ENCODE measurements around the gene ARF5.
A peak's percentile ranks its signal among the peaks of the same experiment; 100 is the strongest.

Gene ARF5

DNA sequence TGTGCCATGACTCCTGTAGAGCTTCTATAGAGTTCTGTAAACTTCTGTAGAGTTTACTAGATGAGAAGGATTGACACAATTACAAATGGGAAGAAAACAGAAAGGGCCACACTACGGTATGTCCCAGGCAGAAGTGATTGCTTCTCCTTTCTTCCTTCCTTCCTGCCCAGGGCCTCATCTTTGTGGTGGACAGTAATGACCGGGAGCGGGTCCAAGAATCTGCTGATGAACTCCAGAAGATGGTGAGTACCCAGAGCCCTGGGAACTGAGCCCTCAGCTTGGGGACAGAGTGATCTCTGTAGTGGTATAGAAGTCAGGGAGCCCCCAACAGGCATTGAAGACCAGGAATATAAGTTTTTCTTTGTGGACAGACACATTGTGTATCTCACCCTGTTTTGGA, 1.7 kb downstream of the ARF5 start:
- no peak for DNase-seq

DNA sequence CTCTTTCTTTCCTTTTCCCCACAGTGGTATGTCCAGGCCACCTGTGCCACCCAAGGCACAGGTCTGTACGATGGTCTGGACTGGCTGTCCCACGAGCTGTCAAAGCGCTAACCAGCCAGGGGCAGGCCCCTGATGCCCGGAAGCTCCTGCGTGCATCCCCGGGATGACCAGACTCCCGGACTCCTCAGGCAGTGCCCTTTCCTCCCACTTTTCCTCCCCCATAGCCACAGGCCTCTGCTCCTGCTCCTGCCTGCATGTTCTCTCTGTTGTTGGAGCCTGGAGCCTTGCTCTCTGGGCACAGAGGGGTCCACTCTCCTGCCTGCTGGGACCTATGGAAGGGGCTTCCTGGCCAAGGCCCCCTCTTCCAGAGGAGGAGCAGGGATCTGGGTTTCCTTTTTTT, 3.0 kb downstream of the ARF5 start:
- no peak for DNase-seq

DNA sequence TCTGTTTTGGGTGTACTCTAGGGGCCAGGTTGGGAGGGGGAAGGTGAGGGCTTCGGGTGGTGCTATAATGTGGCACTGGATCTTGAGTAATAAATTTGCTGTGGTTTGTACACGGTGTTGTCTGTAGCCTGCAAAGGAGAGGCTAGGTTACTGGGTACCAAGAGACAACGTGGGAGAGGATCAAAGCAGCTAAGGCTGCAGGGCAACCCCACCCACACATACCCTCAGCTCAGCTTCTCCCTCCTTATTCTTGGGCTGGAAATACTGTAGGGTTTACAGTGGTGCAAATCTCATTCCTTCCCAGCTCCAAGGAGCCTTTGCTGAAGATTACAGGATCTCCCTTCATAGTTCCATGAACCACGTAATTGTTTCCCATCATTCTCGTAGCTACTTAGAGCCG, 3.4 kb downstream of the ARF5 start:
- no peak for DNase-seq

DNA sequence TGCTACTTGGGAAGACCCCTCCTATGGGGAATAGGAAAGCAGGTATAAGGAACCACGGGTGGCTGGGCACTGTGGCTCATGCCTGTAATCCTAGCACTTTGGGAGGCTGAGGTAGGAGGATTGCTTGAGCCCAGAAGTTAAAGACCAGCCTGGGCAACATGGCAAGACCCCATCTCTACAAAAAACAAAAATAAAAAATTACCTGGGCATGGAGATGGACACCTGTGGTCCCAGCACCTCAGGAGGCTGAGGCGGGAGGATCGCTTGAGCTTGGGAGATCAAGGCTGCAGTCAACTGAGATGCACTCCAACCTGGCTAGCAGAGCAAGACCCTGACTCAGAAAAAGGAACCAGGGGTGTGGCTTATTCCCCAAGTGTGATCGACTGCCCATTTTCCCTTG, 4.3 kb downstream of the ARF5 start:
- DNase-seq: no peak

DNA sequence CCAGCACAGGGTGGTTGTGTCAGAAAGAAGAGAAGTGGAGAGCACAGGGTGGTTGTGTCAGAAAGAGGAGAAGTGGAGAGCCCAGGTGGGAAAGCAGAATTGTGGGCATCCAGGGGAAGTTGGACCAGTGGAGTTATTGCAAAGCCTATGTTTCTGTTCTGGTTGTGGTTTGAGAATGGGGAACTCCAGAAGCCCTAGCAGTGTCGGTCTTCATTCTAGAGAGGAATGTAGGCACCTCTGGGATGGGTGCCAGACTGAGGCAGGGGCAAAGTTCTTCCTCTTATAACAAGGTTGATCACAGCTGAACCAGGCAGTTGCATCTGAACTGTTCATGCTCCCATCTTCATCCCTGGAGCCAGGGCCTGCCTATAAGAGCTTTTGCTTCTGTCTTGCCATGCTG, 6.3 kb downstream of the ARF5 start:
- no peak for DNase-seq

DNA sequence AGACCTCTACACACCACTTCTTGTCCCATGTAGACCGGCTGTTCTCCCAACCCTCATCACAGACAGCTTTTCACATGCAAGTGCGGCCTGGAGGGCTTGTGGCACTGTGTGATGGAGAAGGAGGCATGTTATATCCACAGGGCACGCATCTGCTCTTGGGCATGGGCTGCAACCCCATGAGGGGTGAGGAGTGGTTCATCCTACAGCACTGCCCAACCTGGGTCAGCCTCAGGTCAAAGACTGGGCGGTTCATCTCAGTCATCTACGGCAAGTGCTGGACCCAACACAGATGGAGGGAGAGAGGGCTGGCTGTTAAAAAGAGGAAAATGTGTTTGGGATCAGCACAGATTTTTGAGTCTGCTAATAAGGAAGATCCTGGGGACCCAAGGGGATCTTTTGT, 7.5 kb downstream of the ARF5 start:
- DNase-seq: no peak

DNA sequence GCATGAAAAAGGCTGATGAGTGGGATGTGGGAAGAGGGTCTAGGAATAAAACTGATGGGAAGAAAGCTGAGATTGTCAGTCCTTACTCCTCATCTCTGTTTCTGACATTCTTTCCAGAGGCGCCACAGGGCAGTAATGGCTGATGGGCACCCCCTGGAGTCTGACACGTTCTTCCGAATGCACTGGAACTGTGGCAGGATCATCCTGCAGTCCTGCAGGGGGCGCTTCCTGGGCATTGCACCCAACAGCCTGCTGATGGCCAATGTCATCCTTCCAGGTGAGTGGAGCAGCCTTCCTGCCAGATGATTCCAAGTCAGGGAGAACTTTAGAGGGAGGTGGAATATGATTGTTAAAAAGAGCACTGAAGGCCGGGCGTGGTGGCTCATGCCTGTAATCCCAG, 10.1 kb downstream of the ARF5 start:
- DNase-seq: no peak

DNA sequence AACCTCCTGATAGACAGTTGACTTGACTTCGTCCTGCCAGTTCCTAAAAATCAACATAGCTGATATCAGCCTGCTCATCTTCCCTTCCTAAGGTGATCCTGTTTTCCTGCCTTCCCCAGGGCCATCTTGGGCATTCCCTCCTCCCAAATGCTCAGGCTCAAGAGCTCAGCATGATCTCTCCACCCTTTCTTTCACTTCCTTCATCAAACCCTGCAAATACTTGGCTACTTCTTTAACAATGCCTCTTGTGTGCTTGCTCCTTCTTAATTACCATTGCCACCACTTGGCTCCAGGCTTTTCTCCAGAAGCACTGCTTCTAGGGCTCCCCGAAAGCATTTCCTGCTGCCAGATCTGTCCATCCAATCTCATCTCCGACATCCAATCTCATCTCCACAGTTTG, 12.7 kb downstream of the ARF5 start:
- no peak for DNase-seq

DNA sequence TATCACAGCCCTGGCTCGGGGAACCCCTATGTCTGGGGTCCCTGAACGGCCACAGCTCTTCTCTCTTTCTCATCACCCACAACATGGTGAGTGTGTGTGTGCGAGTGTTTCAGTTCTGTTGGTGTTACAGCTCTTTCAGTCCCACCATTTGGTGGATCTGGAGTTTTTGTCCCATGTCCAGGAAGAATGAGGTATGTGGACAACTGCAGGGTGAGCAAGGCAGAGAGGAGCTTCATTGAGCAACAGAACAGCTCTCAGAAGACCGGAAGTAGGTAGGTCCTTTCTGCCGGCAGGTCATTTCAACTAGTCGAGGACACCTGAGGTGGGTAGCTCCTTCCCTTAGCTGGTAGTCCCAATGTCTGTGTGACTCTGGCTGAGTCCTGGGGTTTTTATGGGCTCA, 20.2 kb downstream of the ARF5 start:
- no peak for DNase-seq

DNA sequence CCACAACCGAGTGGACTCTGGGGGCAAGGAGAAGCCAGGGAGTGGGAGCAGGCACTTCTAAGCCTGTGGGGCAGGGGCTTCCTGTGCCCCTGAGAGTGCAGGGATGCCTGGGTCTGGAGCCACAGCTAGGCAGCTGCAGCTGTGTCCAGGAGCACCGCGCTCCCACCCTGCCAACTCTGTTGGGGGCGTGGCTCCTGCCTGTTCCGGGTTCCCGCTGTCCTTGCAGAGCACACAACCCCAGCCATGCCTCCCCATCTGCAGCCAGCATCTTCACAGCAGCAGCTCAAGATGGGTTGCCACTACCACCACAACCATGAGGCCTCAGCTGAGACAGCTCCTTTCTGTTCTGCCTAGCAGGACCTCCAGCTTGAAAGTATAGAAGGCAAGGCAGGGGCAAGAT, 21.1 kb downstream of the ARF5 start:
- no peak for DNase-seq

DNA sequence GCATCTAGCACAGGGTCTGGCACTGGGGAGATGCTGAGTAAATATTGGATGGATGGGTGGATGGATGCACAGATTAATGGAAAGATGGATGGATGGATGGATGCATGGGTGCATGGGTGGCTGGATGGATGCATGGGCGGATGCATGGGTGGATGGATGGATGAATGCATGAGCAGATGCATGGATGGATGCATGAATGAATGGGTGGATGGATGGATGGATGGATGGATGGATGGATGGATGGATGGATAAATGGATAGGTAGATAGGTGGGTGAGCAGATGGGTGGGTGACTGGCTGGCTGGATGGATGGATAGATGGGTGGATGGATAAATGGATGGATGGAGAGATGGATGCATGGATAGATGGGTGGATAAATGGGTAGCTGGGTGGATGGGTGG, 24.1 kb downstream of the ARF5 start:
- no peak for DNase-seq

DNA sequence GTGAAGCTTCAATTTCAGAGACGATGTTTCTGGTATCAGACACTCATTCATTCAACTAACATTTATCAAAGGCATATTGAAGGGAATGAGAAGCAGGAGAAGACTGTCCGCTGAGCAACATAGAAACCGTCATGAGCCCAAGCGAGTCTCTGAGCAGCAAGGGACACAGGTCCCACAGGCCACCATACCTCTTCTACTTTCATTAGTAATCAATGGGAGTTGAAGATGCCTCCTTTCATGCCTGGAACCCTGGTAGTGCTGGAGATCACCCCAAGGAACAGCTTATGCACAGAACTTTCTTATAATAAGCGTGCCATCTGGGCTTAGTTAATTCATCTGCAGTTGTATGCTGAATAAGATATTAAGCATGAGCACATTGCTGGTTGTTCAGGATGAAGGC, 28.5 kb downstream of the ARF5 start:
- no peak for DNase-seq

DNA sequence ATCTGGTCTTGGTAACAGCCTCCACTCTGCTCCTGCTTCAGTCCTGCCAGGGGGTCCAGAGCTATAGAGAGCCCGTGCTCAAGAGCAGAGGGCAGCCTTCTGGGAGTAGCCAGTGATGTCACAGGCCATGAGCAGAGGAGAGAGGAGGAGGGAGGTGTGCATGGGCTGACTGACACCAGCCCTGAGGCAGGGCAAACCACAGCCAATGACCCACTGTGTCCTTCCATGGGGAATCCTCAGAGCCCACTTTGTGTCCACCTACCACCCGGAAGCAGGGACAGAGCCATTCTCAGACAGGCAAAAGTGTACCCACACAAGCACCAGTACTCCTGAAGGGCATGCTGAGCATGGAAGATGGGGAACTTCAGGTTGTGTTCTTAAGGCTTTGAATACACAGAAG, 29.8 kb downstream of the ARF5 start, which contains the start of gene PAX4:
Gene PAX4, minus strand, starts transcription at position 101 of the 400 bp plus-strand sequence. CDS start 2,214 bp downstream, outside the sequence.
- no peak for DNase-seq

DNA sequence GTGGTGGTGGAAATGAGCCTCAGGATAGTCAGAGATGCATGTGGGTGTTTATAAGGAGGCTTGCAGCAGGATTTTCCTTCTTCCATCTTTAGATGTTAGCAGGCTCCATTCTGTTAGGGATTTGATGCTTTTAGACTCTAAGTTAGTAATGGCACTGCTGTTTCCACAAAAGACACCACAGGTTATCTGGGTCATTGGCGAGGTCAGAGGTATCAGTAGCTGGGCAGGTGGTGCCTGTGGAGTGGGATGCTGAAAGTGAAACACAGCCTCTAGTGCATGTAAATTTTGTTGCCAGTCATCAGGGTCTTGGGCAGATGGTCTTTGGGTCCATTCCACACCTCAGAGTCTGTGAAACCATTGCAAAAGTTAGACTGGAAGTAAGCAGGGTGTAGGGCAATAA, 30.6 kb downstream of the ARF5 start:
- DNase-seq: no peak

DNA sequence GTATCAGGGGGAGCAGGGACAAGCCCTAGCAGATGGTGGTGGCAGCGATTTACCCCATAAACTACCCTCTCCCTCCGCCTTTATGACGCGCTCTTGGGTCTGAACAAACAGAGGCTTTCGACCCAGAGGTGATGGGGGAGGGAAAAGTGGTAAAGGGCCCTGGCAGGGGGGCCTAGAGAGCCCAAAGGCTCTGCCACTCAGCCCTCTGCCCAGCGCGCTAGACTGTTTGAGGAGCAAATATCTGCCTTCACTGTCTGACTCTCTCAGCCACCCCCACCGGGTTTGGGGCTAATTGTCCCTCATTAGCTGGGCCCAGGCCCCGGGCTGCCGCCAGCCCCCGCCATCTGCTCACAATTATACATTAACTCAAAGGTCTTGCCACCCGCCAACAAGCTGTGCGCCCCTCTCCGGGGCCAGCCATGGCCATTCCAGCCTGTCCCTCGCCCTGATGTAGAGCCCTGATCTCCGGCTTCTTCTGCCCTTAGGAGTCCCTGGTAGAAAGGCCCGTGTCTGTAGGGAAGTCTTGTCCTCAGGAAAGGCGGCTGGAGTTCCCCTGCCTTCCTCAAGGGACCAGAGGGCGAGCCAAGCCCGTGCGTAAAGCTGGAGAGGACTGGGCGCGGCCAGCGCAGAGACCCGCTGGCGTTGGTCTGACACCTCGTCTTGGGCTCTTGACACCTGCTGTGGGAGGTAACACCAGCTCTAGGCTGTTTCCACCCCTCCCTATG, 31.6 kb downstream of the ARF5 start:
- DNase-seq: no peak

DNA sequence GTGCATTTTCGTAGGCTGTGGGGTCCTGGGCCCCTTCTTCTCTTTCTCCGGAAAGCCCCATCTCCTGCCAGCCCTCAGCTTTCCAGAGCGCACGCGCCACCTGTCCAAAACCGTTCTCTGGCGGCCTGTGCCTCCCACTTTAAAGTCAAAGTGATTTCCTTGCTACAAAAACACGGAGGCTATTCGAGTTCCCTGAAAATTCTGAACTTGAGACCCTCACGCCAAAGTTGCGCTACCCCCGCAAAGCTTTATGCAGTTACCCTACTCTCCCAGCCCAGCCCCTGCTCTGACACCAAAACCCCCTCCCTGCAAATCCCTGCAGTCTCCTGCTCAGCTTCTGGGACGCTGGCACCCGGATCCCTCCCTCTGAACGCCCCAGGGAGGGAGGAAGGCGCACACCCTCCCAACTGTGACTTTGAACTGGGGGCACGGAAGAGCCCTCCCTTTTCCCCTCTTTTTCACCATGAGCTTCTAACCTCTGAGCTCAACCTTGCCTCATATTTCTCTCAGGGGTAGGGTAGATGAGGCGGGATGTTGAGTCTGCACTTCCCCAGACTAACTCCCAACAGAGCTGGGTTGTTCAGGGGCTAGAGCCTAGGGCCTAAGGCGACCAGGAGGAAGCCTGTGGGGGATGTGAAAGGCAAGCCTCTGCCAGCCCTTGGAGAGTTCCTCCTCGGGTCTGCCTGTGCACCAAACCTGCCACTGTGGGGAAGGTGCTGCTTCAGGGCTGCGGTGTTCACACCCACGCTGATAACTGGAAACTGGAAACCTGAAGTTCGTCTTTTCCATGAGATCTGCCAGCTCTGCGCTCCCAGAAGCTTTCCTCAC, 32.4 kb downstream of the ARF5 start:
- DNase-seq: no peak

DNA sequence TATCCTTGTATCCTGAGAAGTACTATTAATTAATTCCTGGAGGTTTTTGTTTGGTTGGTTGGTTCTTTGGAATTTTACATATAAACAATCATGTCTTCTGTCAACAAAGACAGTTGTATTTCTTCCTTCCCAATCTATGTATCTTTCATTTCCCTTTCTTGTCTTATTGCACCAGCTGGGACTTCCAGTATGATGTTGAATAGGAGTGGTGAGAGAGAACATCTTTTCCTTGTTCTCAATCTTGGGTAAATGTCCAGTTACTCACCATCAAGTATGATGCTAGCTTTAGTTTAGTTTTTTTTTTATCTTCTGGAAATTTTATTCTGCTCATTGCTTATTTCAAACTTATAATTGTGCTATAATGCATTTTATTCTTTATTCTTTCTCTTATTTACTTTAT, 37.1 kb downstream of the ARF5 start:
- DNase-seq: no peak

DNA sequence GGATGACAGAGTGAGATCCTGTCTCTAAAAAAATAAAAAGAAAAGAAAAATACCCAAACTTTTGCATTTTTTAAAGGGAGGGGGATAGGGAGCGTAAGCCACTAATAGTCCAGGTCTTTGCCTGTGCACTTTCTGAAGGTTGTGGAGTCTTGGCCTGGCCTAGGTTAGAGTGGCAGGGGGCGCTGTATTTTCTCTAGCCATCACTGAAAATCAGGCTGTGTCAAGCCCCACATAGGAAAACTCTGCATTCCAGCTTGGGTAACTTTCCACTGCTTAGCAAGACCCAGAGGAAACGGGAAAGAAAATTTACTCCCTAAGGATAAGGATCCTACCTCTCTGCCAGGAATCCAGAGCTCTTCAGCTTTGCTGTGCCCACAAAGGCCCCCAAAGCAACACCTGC, 40.2 kb downstream of the ARF5 start:
- DNase-seq: no peak

DNA sequence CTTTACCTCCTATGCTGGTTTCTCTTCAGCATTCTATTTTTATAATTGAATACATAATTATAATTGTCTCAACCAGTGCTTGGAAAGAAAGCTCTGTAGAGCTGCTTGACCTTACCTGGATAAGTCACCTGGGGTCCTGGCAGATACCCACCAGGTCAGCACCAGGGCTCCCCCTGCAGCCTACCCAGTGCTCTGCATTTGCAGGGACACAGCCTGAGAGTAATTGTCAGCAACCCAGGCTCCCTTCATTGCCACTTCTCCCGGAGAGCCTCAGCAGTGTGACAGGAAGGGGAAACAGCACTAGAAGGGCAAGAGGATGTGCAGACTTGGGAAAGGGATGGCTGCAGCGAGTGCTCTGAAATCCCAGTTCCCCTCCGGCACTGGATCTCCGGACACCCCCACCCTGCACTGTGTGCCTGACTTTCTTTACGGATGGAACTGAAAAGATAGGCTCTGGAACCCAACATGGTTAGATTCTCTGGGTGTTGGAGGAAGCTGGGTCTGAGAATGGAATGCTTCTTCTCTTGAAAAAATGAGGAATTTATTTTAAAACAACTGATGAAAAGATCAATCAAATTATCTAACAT, 41.1 kb downstream of the ARF5 start:
- DNase-seq: peak; percentile 12

DNA sequence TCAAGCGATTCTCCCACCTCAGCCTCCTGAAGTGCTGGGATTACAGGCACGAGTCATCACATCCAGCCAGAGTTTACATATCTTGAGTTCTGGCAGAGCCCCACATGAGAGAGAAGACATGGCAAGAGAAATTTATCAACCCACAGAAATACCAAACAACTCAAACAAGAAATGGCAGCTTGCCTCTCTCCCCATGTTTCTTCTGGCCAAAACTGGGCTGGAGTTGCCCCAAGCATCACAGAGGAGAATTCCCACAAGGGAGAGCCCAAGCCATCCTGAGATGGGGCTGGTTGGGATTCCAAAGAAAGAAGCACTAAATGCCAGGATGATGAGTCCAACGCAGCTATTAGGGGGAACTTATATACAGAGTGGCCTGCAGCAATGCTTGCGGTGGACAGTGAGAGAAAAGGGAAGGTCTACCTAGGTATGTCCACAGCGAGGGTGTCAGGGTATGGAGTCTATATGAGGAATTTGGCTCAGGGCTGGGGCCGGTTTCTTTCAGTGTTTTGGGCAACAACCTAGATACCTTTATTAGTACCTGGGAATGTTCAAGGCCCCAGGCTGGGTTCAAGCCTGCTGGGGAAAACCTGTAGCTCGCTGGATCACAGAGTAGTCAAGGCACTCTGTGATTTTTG, 44.2 kb downstream of the ARF5 start:
- no peak for DNase-seq

DNA sequence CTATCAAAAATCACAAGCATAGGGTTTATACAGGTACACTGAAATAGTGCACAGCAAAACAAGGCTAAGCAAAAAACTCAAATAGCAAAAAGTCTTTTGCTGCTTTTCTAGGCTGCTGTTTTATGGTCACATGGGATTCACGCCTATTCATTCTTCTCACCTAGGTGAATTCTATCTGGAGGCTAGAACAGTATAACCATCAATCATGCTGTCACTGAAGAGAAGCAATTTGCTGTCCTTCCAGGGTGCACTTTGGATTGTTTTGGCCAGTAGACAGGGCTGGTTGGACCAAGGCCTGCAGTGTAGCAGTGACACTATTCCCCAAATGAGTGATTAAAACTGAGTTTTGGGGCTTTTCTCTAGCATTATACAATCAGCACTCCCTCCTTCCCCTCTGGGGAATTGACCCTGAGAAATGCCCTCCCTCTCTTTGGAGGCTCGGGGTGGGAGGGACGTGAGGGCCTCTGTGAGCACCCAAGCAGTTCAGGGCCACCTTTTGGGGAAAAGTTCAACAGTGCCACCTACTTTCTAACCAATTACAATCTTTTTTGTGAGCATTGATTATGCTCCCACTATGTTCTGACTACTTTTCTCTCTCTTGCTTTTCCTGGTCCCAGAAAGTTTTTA, 47.6 kb downstream of the ARF5 start:
- DNase-seq: no peak

DNA sequence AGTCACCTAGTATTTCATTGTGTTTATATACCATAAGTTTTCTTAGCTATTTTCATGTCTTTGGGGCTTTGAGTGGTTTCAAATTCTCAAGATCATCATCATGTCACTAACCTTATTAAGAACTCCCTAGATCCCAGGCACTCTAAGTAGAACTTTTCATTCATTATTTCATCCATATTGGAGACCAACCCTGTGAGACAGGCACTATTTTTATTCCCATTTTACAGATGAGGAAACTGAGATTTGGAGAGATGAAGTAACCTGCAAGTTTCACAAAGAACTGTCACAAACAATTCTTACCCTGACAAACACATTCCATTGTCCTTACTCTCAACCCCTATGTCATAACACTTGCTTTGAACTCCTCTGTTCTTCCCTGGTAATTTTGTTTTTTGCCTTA, 50.0 kb downstream of the ARF5 start:
- DNase-seq: no peak

Data from activated CD4-positive, alpha-beta T cell treated with anti-CD3 and anti-CD28 coated beads, Interleukin-2, amount 50 U/mL, for 1 hour (primary cell).